Mesothelial cell of epicardium (in vitro differentiated cells): ENCODE data around the gene PADI3. TPM values are rescaled to one million over a fixed set of nuclear protein-coding genes. Genes with fewer than 3 reads are reported as not detected.

Source experiments
- DNase-seq, 2 experiments: peaks; one replicate each; pipeline ENCODE4 v3.0.0; 2021; ENCODE audit warnings: low spot score in 2 of 2; ENCODE audit not compliant: unreplicated experiment in 2 of 2
- H3K27ac Mint-ChIP-seq: 2 replicates; pipeline ENCODE4 v1.8.0; 2021; ENCODE audit warnings: mixed read lengths
- H3K27me3 Mint-ChIP-seq: 2 replicates; pipeline ENCODE4 v1.8.0; 2021; ENCODE audit warnings: low read depth, mixed read lengths
- H3K36me3 Mint-ChIP-seq: 2 replicates; pipeline ENCODE4 v1.8.0; 2021; ENCODE audit warnings: mixed read lengths
- H3K4me1 Mint-ChIP-seq: 2 replicates; pipeline ENCODE4 v1.8.0; 2021; ENCODE audit warnings: mixed read lengths
- H3K4me3 Mint-ChIP-seq: 2 replicates; pipeline ENCODE4 v1.8.0; 2021; ENCODE audit warnings: mild to moderate bottlenecking, moderate library complexity, mixed read lengths
- H3K9me3 Mint-ChIP-seq: 2 replicates; pipeline ENCODE4 v1.8.0; 2021; ENCODE audit warnings: mixed read lengths
- total RNA-seq: library from RNA; stranded (reverse); gene quantifications from 3 replicates; pipeline ENCODE4 v1.2.1, GENCODE V29; 2021
- TF ChIP-seq, protein P1 (sequence below): fragments of 200-600 bp; sonication (generic); IDR thresholded peaks from one replicate; pipeline ENCODE4 v1.5.0; 2021; ENCODE audit warnings: antibody characterized with exemption; ENCODE audit not compliant: unreplicated experiment

Gene PADI3
- total RNA-seq, 1 donor from 2014 or later, result not detected

DNA sequence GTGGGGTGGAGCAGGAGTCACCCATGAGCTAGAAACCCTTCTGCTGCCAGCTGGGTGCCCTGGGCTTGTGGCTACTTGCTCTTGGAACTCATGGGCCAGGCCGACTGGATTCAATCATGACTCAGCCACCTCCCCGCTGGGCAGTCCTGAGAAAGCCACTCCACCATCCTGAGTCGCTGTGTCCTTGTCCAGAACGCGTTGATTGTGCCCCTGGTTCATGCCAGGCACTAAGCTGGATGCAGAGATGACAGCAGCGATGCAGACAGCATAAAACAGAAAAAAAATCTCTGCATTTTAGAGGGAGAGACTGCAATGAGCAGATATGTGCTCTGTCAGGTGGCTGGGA is 33.4 kb upstream of the PADI3 start:
- TF ChIP-seq, protein P1, sequence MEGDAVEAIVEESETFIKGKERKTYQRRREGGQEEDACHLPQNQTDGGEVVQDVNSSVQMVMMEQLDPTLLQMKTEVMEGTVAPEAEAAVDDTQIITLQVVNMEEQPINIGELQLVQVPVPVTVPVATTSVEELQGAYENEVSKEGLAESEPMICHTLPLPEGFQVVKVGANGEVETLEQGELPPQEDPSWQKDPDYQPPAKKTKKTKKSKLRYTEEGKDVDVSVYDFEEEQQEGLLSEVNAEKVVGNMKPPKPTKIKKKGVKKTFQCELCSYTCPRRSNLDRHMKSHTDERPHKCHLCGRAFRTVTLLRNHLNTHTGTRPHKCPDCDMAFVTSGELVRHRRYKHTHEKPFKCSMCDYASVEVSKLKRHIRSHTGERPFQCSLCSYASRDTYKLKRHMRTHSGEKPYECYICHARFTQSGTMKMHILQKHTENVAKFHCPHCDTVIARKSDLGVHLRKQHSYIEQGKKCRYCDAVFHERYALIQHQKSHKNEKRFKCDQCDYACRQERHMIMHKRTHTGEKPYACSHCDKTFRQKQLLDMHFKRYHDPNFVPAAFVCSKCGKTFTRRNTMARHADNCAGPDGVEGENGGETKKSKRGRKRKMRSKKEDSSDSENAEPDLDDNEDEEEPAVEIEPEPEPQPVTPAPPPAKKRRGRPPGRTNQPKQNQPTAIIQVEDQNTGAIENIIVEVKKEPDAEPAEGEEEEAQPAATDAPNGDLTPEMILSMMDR, result no peak
- no peak overlapping the region for H3K4me3 Mint-ChIP-seq
- H3K36me3 Mint-ChIP-seq, result no peaks in the 10 kb centered on the region
- no peak for DNase-seq
- no peak overlapping the region for H3K27ac Mint-ChIP-seq
- H3K4me1 Mint-ChIP-seq, result peaks cover 41% of the 10 kb centered on the region
- H3K9me3 Mint-ChIP-seq, result no peaks in the 10 kb centered on the region
- H3K27me3 Mint-ChIP-seq, result peaks cover 2% of the 10 kb centered on the region

DNA sequence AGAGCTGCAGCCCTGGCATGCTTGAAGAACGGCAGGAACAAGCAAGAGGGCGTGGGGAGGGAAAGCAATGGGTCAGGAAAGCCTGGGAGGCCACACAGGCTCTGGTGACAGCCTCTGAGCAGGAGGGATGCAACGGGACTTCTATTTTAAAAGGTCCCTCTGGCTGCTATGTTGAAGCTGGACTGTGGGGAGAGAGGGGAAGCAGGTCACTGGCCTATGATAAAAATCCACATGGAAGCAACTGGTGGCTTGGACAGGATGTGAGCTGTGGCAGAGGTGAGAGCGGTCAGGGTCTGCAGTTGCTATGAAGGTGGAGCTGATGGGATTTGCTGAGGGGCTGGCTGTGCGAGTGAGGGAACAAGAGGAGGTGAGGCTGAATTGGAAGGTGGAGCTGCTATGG is 32.8 kb upstream of the PADI3 start:
- H3K36me3 Mint-ChIP-seq, result no peaks in the 10 kb centered on the region
- H3K4me1 Mint-ChIP-seq, result peaks cover 41% of the 10 kb centered on the region
- TF ChIP-seq, protein P1, result no peak
- H3K27ac Mint-ChIP-seq, result no peak overlapping the region
- H3K9me3 Mint-ChIP-seq, result no peaks in the 10 kb centered on the region
- DNase-seq, result no peak
- H3K27me3 Mint-ChIP-seq, result peaks cover 4% of the 10 kb centered on the region
- H3K4me3 Mint-ChIP-seq, result no peak overlapping the region

DNA sequence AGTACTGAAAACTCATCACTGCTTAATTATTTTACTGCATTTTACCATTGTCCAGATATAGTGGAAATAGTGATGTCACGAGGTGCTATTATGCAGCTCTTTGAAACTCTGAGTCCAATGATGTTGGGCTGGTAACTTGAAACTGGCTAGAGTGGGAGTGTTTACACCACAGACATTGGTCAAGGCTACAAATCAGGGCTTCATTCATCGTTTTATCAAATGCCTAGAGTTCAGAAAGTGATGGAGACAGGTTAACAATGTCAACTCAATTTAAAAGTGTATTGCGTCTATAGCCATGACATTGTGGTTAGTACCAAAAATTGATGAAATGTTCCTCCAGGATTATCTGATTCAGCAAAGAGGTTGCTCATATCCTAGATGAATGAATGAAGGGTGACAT is 31.3 kb upstream of the PADI3 start:
- H3K27me3 Mint-ChIP-seq, result peaks cover 15% of the 10 kb centered on the region
- no peaks in the 10 kb centered on the region for H3K36me3 Mint-ChIP-seq
- TF ChIP-seq, protein P1, result no peak
- no peaks in the 10 kb centered on the region for H3K9me3 Mint-ChIP-seq
- H3K4me1 Mint-ChIP-seq, result peaks cover 31% of the 10 kb centered on the region
- H3K27ac Mint-ChIP-seq, result no peak overlapping the region
- DNase-seq, result no peak
- H3K4me3 Mint-ChIP-seq, result no peak overlapping the region

DNA sequence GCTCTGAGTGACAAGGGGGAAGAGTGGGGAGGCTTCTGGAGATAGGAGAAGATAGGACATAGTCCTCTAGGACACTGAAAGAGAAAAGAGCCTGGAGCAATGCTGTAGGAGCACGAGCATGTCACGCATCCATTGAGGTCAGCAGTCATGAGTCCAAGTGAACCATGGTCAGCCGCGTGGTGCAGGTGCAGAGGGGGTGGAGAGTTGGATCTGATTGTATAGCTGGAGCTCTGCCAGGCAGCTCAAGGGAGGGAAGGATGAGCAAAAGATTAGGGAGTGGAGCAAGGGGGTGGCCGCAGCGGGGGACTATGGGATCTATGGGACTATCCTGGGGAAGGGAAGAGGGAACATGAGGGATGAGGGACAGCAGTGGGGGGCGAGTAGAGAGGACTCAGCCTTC is 30.0 kb upstream of the PADI3 start:
- H3K4me1 Mint-ChIP-seq, result peaks cover 18% of the 10 kb centered on the region
- H3K27me3 Mint-ChIP-seq, result peaks cover 25% of the 10 kb centered on the region
- no peak for DNase-seq
- H3K36me3 Mint-ChIP-seq, result no peaks in the 10 kb centered on the region
- H3K9me3 Mint-ChIP-seq, result no peaks in the 10 kb centered on the region
- TF ChIP-seq, protein P1, result no peak
- no peak overlapping the region for H3K4me3 Mint-ChIP-seq
- no peak overlapping the region for H3K27ac Mint-ChIP-seq

DNA sequence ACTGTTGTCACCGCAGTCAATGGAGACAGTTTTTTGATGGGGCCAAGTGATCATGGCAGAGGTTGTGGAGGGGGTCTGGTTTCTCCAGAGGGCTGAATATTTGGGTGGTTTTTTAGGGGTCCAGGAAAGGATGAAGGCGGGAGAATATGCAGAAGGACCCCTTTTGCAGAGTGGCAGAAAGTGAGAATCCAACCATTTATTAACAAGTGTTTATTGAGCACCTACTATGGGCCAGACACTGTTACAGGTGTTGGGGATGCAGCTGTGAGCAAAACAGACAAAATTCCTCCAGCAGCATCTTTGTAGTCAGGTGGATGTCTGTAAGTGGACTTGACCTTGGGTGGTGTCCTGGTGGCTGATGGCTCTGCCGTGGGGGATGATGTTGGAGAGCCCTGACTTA is 28.6 kb upstream of the PADI3 start:
- no peak for DNase-seq
- H3K4me3 Mint-ChIP-seq, result no peak overlapping the region

More for the DNA sequence above, 28.6 kb upstream of the PADI3 start:
- Mint-ChIP-seq H3K27me3 (peaks cover 25% of the 10 kb centered on the region), H3K27ac (no peak overlapping the region), H3K4me1 (peaks cover 10% of the 10 kb centered on the region), H3K9me3 (no peaks in the 10 kb centered on the region), H3K36me3 (no peaks in the 10 kb centered on the region)
- TF ChIP-seq, protein P1, result no peak
